Esophagus muscularis mucosa (tissue), 4 donors: ENCODE measurements around the gene CEP112.

Experiments used
- CTCF ChIP-seq, 3 experiments: fragments of 200-600 bp in 2 of 3; fragments of 450-650 bp in 1 of 3; sonication (generic) in 2 of 3; IDR thresholded peaks; one replicate each; pipeline ENCODE4 v1.5.1; 2017 to 2019; ENCODE audit warnings: antibody characterized with exemption in 3 of 3, mild to moderate bottlenecking in 2 of 3, moderate library complexity in 1 of 3
- EP300 ChIP-seq: sonication (generic); formaldehyde crosslinking; IDR thresholded peaks from one replicate; pipeline ENCODE4 v1.6.1; 2017; ENCODE audit warnings: antibody characterized with exemption
- POLR2A ChIP-seq: fragments of 450-650 bp; IDR thresholded peaks from one replicate; pipeline ENCODE4 v1.6.1; 2017; ENCODE audit warnings: antibody characterized with exemption, moderate library complexity, mild to moderate bottlenecking, low read depth

- TF ChIP-seq CTCF (IDR thresholded peaks at IDR 0.05) (no peak), EP300 (no peak), POLR2A (no peak)
Measured at GRCh38 chr17:65668211-65668610, 523.7 kb downstream of the CEP112 start.
